Bronchial epithelial cell (primary cell): ENCODE measurements around the gene ZNF888. TPM values are rescaled to one million over a fixed set of nuclear protein-coding genes. Genes with fewer than 3 reads are reported as not detected.
"Not testable (repeated sequence)": the region's sequence is repeated elsewhere in the genome, so short reads cannot be mapped to it uniquely, and the experiment has no call there.

ENCODE experiments used
- DNase-seq: peaks from one replicate; pipeline ENCODE4 v3.0.0-alpha.2; 2010; ENCODE audit warnings: low read depth
- FAIRE-seq: peaks from 2 replicates; lab custom pipeline; 2011; peaks lifted over from hg19 to GRCh38; lab: Jason Lieb, UNC
- H3K27me3 ChIP-seq: 2 replicates; pipeline ENCODE4 v1.5.1; 2011; ENCODE audit warnings: low read length; ENCODE audit not compliant: control insufficient read depth, insufficient read depth
- H3K36me3 ChIP-seq: 2 replicates; pipeline ENCODE4 v1.5.1; 2011; ENCODE audit warnings: low read length; ENCODE audit not compliant: control insufficient read depth, insufficient read depth
- H3K4me3 ChIP-seq: 2 replicates; pipeline ENCODE4 v1.5.1; 2011; ENCODE audit warnings: mild to moderate bottlenecking, low read depth, low read length, control low read depth
- total RNA-seq: library from RNA; depleted of rRNA; stranded (reverse); fragments of >200 nt; gene quantifications from 2 replicates; pipeline ENCODE4 v1.2.1, GENCODE V29; 2014
- TF ChIP-seq, protein P1 (sequence below): IDR thresholded peaks from 2 replicates; pipeline ENCODE4 v1.5.1; 2011; ENCODE audit warnings: mild to moderate bottlenecking, moderate library complexity, low read length, control low read depth, inconsistent platforms; ENCODE audit not compliant: insufficient read depth, severe bottlenecking

Gene ZNF888
- total RNA-seq, 1 donor from 2014 or later: 9.7 TPM

DNA sequence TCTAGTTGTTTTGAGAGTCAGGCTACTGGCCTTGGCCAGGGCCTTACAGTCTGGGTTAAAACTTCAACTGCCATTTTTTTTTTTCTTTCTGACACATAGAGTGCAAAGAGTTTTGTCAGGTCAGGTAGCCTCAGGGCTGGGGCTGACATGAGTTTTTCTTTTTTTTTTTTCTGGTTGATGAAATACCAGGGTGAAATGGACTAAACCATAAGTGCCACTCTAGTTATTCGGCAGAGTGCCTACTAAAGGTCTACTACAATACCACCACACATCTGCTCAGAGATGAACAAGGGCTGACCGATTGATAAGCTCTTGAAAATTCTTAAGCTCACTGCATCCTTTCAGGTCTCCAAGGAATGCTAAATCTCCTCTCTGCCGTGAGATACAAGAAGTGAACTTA lies 21.4 kb downstream of the ZNF888 start:
- TF ChIP-seq, protein P1, sequence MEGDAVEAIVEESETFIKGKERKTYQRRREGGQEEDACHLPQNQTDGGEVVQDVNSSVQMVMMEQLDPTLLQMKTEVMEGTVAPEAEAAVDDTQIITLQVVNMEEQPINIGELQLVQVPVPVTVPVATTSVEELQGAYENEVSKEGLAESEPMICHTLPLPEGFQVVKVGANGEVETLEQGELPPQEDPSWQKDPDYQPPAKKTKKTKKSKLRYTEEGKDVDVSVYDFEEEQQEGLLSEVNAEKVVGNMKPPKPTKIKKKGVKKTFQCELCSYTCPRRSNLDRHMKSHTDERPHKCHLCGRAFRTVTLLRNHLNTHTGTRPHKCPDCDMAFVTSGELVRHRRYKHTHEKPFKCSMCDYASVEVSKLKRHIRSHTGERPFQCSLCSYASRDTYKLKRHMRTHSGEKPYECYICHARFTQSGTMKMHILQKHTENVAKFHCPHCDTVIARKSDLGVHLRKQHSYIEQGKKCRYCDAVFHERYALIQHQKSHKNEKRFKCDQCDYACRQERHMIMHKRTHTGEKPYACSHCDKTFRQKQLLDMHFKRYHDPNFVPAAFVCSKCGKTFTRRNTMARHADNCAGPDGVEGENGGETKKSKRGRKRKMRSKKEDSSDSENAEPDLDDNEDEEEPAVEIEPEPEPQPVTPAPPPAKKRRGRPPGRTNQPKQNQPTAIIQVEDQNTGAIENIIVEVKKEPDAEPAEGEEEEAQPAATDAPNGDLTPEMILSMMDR: no peak
- DNase-seq (no peak), FAIRE-seq (no peak)
- Histone ChIP-seq H3K27me3 (no peaks in the 10 kb centered on the region), H3K36me3 (no peaks in the 10 kb centered on the region), H3K4me3 (no peak overlapping the region)

DNA sequence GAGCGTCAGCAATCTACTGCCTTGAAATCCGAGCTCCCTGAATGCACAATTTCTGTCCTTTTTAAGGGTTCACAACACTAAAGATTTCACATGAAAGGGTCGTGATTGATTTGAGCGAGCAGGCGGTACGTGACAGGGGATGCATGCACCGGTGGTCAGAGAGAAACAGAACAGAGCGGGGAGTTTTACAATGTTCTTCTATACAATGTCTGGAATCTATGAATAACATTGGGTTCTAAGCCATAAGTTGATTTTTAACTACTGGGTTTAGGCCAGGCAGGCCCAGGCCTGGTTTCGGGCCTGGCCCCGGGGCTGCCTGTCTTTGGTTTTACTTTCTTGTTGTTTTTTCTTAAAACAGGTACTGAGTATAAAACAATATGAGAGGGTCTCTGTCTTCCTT lies 24.6 kb downstream of the ZNF888 start:
- not testable (repeated sequence) for FAIRE-seq, H3K27me3 ChIP-seq, DNase-seq, H3K36me3 ChIP-seq, H3K4me3 ChIP-seq

DNA sequence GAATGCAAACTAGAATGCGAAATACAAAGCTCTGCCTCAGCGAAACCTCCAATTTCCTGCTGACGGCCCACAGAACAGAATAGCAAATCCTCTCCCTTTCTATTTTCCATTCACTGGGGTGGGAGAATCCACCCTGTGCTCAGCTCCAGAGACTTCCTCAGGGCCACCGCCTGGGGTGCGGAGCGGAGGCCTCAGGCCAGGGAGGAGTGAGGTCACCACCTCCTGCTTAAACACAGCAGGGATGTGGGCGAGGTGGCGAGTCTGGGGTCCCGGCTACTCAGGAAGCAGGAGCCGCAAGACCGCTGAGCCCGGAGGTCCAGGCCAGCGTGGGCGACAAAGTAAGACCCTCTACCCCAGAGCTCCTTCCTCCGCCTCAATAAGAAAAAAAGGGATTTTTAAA lies 25.1 kb downstream of the ZNF888 start:
- no peak for FAIRE-seq
- no peaks in the 10 kb centered on the region for H3K27me3 ChIP-seq
- TF ChIP-seq, protein P1: no peak
- DNase-seq: no peak
- no peak overlapping the region for H3K4me3 ChIP-seq
- no peaks in the 10 kb centered on the region for H3K36me3 ChIP-seq

DNA sequence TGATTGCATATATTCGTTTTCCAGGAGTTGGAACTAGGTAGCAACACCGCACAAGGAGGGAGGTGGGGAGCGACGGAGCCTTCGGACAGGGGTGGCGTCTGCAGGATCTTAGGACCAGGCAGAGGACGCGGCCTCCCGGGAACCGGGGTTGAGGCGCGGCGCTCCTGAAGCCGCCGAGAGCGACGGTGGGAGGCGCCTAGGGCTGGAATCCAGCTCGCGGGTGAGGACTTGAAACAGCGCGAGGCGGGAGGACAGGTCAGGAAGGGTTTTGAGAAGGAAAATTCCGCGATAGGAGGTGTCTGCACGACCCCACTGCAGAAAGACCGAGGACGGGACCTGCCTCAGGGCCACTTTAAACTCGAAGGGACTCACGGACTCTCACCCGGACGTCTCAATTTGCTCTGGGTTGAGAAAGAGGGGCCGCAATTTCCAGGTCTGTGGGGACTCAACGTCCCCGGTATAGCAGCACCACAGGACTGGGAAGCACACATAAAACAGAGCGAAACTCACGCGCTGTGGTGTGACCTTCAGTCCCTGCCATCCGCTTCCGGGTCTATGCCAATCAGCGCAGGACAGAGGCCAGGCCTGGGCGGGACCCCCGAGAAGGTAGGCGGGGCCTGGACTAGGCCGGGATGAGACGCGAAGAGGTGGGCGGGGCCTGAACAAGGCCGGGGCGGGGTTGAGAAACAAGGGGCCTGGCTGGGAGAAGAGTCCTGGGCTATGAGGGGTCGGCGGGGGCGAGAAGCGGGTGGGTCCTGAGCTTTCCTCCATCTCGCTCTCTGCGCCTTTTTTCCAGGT lies 25.9 kb downstream of the ZNF888 start, which contains the start of gene ZNF320:
TSS of gene ZNF320 (minus strand) at position 498 of the 798 bp plus-strand sequence. CDS start 7,380 bp downstream, outside the sequence.
- peak; percentile 79 for DNase-seq
- TF ChIP-seq, protein P1: no peak
- no peak for FAIRE-seq
- peak within 1 kb of the TSS; percentile 81 for H3K4me3 ChIP-seq
- H3K27me3 ChIP-seq: no peaks in the 10 kb centered on the region
- no peaks in the 10 kb centered on the region for H3K36me3 ChIP-seq

DNA sequence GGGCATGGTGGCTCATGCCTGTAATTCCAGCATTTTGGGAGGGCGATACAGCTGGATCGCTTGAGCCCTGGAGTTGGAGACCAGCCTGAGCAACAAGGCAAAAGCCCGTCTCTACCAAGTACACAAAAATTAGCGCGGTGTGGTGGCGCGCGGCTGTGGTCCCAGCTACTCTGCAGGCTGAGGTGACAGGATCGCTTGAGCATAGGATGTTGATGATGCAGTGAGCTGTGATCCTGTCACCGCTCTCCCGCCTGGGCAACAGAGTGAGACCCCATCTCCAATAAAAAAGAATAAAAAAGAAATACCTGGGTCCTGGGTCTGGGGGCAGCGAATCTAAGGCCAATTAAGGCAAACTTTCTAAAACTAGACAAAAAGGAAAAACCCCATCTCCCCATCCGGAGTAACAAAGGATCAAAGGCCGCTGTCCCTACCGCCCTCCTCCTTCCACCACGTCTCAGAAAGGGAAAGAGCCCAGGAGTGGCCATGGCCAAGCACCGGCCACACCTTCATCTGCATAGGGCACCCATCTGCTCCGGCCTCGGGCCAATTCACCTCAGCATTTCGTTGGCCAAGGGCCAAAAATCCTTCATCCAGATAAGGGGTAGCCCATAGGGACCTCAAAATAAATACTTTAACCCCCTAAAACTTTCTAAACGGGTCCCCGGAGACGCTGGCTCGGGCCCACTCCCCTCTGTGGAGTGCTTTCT lies 26.6 kb downstream of the ZNF888 start:
- Histone ChIP-seq H3K4me3 (peak overlapping the region; percentile 81), H3K27me3 (no peaks in the 10 kb centered on the region), H3K36me3 (no peaks in the 10 kb centered on the region)
- no peak for FAIRE-seq
- TF ChIP-seq, protein P1: no peak
- peak; percentile 9 for DNase-seq

DNA sequence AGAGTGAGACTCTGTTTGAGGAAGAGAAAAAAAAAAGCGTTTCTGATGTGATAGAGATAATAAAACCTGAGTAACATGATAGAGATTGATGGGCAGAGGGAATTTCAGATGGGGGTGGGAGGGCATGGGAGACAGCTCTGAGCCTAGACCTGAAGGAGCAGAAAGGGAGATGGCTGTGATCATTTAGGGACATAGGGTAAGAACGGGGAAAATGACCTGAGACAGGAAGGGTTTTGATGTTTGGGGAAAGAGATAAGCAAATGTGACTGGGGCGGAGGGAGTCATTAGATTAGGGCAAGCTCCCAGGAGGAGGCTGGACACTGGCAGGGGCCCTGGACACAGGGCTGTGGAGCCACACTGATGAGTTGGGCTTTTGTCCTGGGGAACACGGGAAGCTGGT lies 31.9 kb downstream of the ZNF888 start:
- no peaks in the 10 kb centered on the region for H3K27me3 ChIP-seq
- peaks cover 8% of the 10 kb centered on the region for H3K36me3 ChIP-seq
- H3K4me3 ChIP-seq: no peak overlapping the region
- TF ChIP-seq, protein P1: no peak
- FAIRE-seq (no peak), DNase-seq (no peak)
